Neural cell (in vitro differentiated cells): Measurements from ENCODE around the gene LPAR1. TPM values are rescaled to one million over a fixed set of nuclear protein-coding genes. Genes with fewer than 3 reads are reported as not detected.

Source experiments
- H2AFZ ChIP-seq: fragments of 200-600, 300-800 bp; sonication (generic), shearing (Covaris generic); 2 replicates; pipeline ENCODE4 v1.6.0; 2014; ENCODE audit warnings: low read depth, mild to moderate bottlenecking, antibody characterized with exemption, low read length, moderate library complexity
- H3F3A ChIP-seq: fragments of 200-600 bp; shearing (Covaris generic); 2 replicates; pipeline ENCODE4 v1.6.1; 2016; ENCODE audit warnings: mild to moderate bottlenecking, moderate library complexity, mixed read lengths, antibody characterized with exemption, low read length; ENCODE audit not compliant: insufficient read depth, poor library complexity, severe bottlenecking
- H3K27ac ChIP-seq: fragments of 200-600, 300-800 bp; sonication (generic), shearing (Covaris generic); 2 replicates; pipeline ENCODE4 v1.5.1; 2014; ENCODE audit warnings: mild to moderate bottlenecking, low read length, moderate library complexity
- H3K27me3 ChIP-seq: fragments of 300-800, 200-600 bp; sonication (generic), shearing (Covaris generic); 2 replicates; pipeline ENCODE4 v1.6.0; 2014; ENCODE audit warnings: mild to moderate bottlenecking, low read depth, low read length, moderate library complexity; ENCODE audit not compliant: insufficient read depth
- H3K36me3 ChIP-seq: fragments of 300-800, 200-600 bp; sonication (generic), shearing (Covaris generic); 2 replicates; pipeline ENCODE4 v1.5.1; 2014; ENCODE audit warnings: mild to moderate bottlenecking, antibody characterized with exemption, low read length, moderate library complexity; ENCODE audit not compliant: insufficient read depth
- H3K4me2 ChIP-seq: fragments of 300-800, 200-600 bp; sonication (generic), shearing (Covaris generic); 2 replicates; pipeline ENCODE4 v1.6.0; 2014; ENCODE audit warnings: mild to moderate bottlenecking, low read length
- H3K4me3 ChIP-seq: fragments of 300-800, 200-600 bp; sonication (generic), shearing (Covaris generic); 2 replicates; pipeline ENCODE4 v1.5.1; 2014; ENCODE audit warnings: mild to moderate bottlenecking, low read length, moderate library complexity
- H3K79me2 ChIP-seq: fragments of 200-600 bp; shearing (Covaris generic); replicated peaks from 2 replicates; pipeline ENCODE4 v1.6.0; 2014; ENCODE audit warnings: mild to moderate bottlenecking, low read length, moderate library complexity; ENCODE audit not compliant: insufficient read depth
- H3K9ac ChIP-seq: fragments of 300-800, 200-600 bp; sonication (generic), shearing (Covaris generic); 2 replicates; pipeline ENCODE4 v1.6.1; 2016; ENCODE audit warnings: mild to moderate bottlenecking, low read length, mixed read lengths
- H3K9me2 ChIP-seq: fragments of 200-600 bp; shearing (Covaris generic); 2 replicates; pipeline ENCODE4 v1.6.1; 2016; ENCODE audit warnings: mild to moderate bottlenecking, low read length, mixed read lengths; ENCODE audit not compliant: insufficient read depth
- H3K9me3 ChIP-seq: fragments of 200-600, 300-800 bp; sonication (generic), shearing (Covaris generic); 2 replicates; pipeline ENCODE4 v1.6.1; 2016; ENCODE audit warnings: mild to moderate bottlenecking, mixed run types, low read length, moderate library complexity, mixed read lengths
- H4K20me1 ChIP-seq: fragments of 200-600 bp; shearing (Covaris generic); 2 replicates; pipeline ENCODE4 v1.6.1; 2016; ENCODE audit warnings: mild to moderate bottlenecking, mixed run types; ENCODE audit not compliant: insufficient read depth
- CTCF ChIP-seq: fragments of 450-650 bp; IDR thresholded peaks from 2 replicates; pipeline ENCODE4 v1.5.1; 2014; ENCODE audit warnings: antibody characterized with exemption, mild to moderate bottlenecking, moderate library complexity; ENCODE audit not compliant: poor library complexity, severe bottlenecking
- EP300 ChIP-seq: fragments of 450-650 bp; conservative IDR thresholded peaks from 2 replicates; pipeline ENCODE4 v1.6.1; 2014; ENCODE audit warnings: antibody characterized with exemption, mild to moderate bottlenecking, moderate library complexity; ENCODE audit not compliant: poor library complexity, severe bottlenecking
- EZH2 ChIP-seq: fragments of 200-600, 300-800 bp; shearing (Covaris generic), sonication (generic); IDR thresholded peaks from 2 replicates; pipeline ENCODE4 v1.6.1; 2014; ENCODE audit warnings: antibody characterized with exemption, low read length, borderline replicate concordance, mild to moderate bottlenecking; ENCODE audit not compliant: insufficient read depth, poor library complexity, severe bottlenecking
- MXI1 ChIP-seq: fragments of 450-650 bp; conservative IDR thresholded peaks from 2 replicates; pipeline ENCODE4 v1.6.1; 2014; ENCODE audit warnings: antibody characterized with exemption, mild to moderate bottlenecking; ENCODE audit not compliant: poor library complexity, severe bottlenecking
- POLR2AphosphoS5 ChIP-seq: IDR thresholded peaks from 2 replicates; pipeline ENCODE4 v1.6.1; 2012
- RAD21 ChIP-seq: fragments of 450-650 bp; conservative IDR thresholded peaks from 2 replicates; pipeline ENCODE4 v1.6.1; 2014; ENCODE audit warnings: antibody characterized with exemption, mild to moderate bottlenecking, moderate library complexity
- REST ChIP-seq: IDR thresholded peaks from 2 replicates; pipeline ENCODE4 v1.6.1; 2012; ENCODE audit warnings: borderline replicate concordance
- SMC3 ChIP-seq: fragments of 450-650 bp; conservative IDR thresholded peaks from 2 replicates; pipeline ENCODE4 v1.6.1; 2014; ENCODE audit warnings: antibody characterized with exemption, mild to moderate bottlenecking, moderate library complexity; ENCODE audit not compliant: poor library complexity
- TAF1 ChIP-seq: IDR thresholded peaks from 2 replicates; pipeline ENCODE4 v1.6.1; 2012; ENCODE audit warnings: low read depth
- polyA plus RNA-seq: library from polyadenylated mRNA; depleted of rRNA; stranded (reverse); fragments of >200 nt; gene quantifications from 2 replicates; pipeline ENCODE4 v1.2.3, GENCODE V29; 2014

LPAR1 gene
- polyA plus RNA-seq, 1 donor from 2014 or later, result 0.54 TPM

- Histone ChIP-seq H3K79me2 (no peaks in the 10 kb centered on the region), H3K27ac (no peak overlapping the region), H3F3A (no peaks in the 10 kb centered on the region), H3K9me2 (no peaks in the 10 kb centered on the region), H3K9me3 (no peaks in the 10 kb centered on the region), H4K20me1 (no peaks in the 10 kb centered on the region), H3K4me2 (no peak overlapping the region), H3K4me3 (no peak overlapping the region), H2AFZ (no peak overlapping the region), H3K27me3 (no peaks in the 10 kb centered on the region), H3K36me3 (no peaks in the 10 kb centered on the region), H3K9ac (no peak overlapping the region)
- TF ChIP-seq TAF1 (no peak), MXI1 (no peak), EP300 (no peak), REST (no peak), POLR2AphosphoS5 (no peak), CTCF (no peak), EZH2 (no peak), RAD21 (no peak), SMC3 (no peak)
Observed at GRCh38 chr9:110900917-110901316, 137.4 kb downstream of the LPAR1 start.

- TF ChIP-seq REST (no peak), EZH2 (no peak), SMC3 (no peak), RAD21 (no peak), CTCF (no peak)
- Histone ChIP-seq H3K9me2 (no peaks in the 10 kb centered on the region), H3K36me3 (no peaks in the 10 kb centered on the region), H3K4me2 (no peak overlapping the region), H3K27ac (no peak overlapping the region), H3K27me3 (no peaks in the 10 kb centered on the region), H2AFZ (no peak overlapping the region), H3K4me3 (no peak overlapping the region), H4K20me1 (no peaks in the 10 kb centered on the region), H3K9me3 (no peaks in the 10 kb centered on the region), H3F3A (no peaks in the 10 kb centered on the region), H3K9ac (no peak overlapping the region), H3K79me2 (no peaks in the 10 kb centered on the region)
Observed at GRCh38 chr9:110900456-110900855, 137.8 kb downstream of the LPAR1 start.
